Hepatic stellate cell (primary cell): ENCODE data around the gene CLIC1.

Experiments
- DNase-seq: peaks from one replicate; pipeline ENCODE4 v3.0.0; 2011; ENCODE audit warnings: low spot score

CLIC1 gene

GRCh38 chr6:31768363-31769257, 32.3 kb upstream of the CLIC1 start:
- DNase-seq, result no peak

DNA sequence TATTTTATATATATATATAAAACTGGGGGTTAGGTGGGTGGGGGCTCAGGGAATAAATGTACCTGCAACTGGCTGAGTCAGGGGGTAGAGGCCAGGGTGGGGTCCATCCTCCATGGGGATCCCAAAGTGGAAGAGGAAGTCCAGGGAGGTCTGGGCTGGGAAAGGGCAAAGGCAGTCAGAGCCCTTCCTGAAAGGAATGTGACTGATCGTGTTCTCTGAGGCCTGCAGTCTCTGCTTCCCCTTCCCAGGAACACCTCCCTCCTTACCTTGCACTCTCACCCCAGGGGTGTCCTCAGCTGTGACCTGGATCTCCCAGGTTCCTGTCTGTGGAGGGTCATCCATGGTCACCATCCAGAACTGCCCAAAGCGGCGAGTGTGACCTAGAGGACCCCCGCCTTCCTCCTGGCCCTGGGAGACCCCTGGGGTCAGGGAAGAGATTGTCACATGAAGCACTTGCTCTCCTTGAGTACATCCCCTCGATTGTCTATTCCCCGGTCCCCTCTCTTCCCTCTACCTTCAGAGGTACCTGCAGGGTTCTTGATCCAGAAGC, 30.8 kb upstream of the CLIC1 start:
- DNase-seq, result no peak

- peak; percentile 55 for DNase-seq
Measured at GRCh38 chr6:31765910-31766794, 29.8 kb upstream of the CLIC1 start.

DNA sequence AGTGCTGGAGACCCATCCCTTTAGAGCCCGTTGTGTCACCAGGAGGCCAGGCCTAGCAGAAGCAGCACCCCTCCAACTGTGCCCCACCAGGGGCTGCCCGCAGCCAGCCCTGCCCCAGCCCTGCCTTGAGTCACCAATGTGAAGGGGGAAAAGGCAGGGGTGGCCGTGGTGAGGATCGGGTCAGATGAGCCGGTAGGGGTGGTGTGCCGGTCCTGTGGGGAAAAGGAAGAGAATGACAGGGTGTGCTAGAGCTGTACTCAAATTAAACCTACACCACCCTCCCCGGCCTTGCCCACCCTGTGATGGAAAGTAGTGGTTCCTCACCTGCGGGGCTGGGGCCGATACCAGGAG, 29.2 kb upstream of the CLIC1 start:
- DNase-seq, result no peak

DNA sequence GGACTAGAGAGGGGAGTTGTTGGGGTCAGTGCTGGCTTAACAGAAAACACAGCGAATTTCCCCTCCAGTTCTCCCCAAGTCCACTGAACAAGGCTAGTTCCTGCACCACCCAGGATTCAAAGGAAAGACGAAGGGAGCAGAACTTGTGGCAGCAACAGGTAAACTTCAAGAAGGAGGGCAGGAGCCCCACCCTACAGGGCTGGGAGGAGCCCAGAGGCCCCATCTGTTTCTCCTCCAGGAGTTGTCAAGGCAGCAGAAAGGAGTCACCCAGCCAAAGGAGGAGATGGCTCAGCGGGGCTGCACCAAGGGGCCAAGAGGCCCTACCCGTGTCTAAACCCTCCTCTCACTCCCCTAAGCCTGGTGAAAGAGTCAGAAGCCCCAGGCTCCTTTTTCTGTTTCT, 27.9 kb upstream of the CLIC1 start:
- DNase-seq, result peak; percentile 40

DNA sequence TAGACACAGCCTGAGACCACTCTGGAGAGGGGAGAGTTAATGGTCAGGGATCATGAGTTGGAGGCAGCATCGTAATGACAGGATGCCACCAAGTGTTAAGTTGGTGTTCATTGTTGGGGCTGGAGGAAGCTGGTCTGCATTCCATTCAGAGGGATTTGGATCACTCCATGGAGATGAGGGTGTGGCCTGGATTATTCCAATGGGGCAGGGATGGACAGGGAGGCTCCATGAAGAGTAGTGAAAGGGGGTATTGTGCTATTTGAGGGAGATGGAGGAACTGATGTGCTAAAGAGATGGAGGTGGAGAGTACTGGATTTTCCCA, 27.2 kb upstream of the CLIC1 start:
- peak; percentile 96 for DNase-seq

- DNase-seq, result peak; percentile 37
Measured at GRCh38 chr6:31762878-31763618, 26.7 kb upstream of the CLIC1 start.

- DNase-seq, result no peak
Measured at GRCh38 chr6:31762356-31762755, 26.0 kb upstream of the CLIC1 start, which contains the start of gene SAPCD1. SAPCD1 (plus strand) TSS chr6:31762656; CDS start chr6:31763055, 399 bp downstream.

DNA sequence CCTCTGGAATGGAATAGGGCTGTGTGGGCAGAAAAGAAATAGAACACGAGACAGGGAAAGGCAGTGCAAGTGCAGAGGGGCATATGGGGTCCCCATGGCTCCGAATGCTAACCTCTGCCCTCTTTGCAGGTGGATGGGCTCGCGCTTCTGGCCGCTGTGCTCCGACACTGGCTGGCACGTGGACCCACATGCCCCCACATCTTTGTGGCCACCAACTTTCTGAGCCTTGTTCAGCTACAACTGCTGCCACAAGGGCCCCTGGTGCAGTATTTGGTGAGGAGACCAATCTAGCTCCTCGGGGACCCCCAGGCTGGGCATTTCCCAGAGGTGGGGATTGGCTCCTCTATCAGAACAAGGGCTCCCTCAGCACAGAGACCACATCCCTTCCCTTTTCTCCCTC, 25.0 kb upstream of the CLIC1 start:
- DNase-seq, result no peak

DNA sequence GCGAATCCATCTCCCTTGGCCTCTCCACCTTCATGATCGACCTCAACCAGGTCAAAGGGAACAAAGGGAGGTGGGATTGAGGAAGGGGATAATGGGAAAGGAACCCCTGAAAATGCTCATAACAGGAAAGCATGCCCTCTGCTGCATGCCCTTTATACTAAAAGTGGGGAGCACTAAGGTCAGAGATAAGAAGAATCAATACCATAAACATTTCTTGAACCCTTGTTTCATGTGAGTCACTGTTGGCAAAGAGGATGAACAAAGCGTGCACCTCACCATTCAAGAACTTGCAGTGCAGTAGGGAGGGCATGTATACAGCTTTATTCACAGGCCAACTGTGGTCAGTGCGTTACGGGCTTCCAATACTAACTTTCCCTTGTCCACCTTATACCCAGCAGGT, 24.5 kb upstream of the CLIC1 start:
- DNase-seq, result no peak

DNA sequence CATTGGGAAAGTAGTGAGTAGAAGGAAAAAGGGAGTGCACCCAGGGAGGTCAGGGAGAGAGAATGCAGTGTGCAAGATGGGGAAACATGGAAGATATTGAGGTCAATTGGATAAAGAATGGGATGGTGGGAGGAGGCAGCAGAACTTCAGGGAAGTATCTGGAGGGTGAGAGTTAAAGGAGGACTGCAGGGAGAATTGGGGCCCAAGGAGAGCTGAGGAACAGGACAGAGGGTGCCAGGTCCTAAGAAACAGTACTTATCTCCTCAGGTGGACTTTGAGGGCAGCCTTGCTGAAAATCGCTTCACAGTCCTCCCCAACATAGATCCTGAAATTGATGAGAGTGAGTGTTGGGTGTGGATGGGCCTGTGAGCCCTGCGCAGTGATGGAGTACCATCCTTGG, 22.0 kb upstream of the CLIC1 start:
- no peak for DNase-seq

GRCh38 chr6:31752739-31753319, 16.5 kb upstream of the CLIC1 start:
- DNase-seq, result peak; percentile 79

GRCh38 chr6:31750411-31751022, 14.2 kb upstream of the CLIC1 start:
- no peak for DNase-seq

DNA sequence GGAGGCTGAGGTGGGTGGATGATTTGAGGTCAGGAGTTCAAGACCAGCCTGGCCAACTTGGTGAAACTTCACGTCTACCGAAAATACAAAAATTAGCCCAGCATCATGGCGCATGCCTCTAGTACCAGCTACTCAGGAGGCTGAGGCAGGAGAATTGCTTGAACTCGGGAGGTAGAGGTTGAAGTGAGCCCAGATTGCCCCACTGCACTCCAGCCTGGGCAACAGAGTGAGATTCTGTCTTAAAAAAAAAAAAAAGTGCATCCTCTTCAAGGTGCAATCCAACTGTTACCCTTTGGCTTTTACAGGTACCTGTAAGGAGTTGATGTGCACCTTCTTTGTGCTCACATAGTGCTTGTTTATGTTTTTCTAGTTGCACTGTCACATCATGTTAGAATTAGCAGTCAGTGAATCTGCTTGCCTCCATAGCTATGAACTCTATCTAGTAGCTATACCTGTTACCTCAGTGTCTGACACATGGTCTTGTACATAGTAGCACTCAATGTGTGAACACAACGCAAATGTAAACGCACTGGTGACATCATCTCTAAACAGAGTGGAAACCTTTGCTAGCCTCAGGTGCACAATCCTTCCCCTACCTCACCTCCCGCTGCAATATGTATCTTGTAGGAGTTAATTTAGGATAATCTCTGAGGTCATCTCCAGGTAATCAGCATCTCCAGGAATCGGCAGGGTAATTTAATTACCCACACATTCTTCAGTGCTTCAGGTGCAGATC, 13.1 kb upstream of the CLIC1 start:
- no peak for DNase-seq

DNA sequence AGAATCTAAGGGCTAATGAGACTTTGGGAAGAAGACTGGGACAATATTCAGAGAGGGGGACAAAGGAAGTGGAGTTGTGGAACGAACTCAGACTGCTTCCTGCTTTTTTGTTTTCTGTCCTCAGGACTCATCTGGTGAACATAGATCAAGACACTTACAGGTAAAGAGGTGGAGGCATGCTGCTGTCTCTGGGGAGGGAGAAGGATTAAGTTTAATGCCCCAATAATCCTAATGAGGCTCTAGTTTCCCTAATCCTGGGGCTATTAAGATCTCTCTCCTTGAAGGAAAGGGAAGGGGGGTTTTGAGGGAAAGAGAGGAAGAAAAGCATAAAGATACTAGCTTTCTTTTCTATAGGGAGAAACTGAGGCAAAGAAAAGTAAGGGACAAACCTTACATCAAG, 8.1 kb upstream of the CLIC1 start:
- DNase-seq, result no peak

DNA sequence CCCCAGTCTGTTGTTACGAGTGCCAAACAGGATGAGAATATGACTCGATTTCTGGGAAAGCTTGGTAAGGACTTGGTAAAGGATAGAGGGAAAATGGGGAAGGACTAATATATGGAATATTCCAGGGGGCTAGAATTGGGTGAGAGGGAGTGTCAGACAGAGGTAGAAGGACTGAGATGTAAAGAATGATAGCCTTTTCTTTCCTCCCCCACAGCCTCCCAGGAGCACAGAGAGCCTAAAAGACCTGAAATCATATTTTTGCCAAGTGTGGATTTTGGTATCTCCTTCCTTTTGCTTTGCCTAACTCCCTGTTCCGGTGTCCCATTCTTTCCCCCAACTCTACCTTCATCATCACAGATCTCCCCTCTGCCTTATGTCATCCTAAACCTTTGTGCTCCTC, 6.6 kb upstream of the CLIC1 start:
- DNase-seq, result no peak

DNA sequence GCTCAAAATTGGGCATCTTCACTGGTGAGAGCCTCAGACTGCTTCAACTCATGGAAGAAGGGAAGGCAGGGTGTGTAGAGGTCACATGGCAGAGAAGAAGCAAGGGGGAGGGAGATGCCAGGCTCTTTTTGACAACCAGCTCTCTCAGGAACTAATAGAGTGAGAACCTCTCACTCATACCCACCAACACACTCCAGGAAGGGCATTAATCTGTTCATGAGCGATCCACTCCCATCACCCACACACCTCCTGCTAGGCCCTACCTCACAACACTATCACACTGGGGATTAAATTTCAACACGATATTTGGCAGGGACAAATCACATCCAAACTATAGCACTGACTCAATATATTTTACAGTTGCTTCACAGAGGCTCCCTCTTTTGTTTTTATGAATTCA, 5.5 kb upstream of the CLIC1 start:
- DNase-seq, result no peak

DNA sequence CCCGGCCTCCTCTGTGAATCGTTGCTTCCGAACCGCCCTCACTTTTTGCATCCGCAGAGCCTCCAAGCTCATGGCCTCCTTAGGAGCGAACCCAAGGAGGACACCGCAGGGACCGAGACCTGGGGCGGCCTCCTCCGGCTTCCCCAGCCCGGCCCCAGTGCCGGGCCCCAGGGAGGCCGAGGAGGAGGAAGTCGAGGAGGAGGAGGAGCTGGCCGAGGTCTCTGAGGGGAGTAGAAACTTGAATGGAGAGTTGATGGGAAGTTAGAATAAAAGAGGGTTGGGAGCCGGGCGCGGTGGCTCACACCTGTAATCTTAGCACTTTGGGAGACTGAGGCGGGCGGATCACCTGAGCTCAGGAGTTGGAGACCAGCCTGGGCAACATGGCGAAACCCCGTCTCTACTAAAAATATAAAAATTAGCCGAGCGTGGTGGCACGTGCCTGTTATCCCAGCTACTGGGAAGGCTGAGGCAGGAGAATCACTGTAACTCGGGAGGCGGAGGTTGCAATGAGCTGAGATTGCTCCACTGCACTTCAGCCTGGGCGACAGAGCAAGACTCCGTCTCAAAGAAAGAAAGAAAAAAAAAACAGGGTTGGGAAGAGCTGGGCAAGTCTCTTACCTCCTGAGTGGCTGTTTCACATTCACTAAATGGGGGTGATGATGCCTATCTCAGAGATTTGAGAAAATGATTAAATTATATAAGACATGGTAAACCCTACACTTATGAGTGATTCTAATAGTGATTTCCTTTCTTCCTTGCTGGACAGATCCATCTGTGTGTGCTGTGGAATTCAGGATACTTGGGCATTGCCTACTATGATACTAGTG, 4.3 kb upstream of the CLIC1 start:
- DNase-seq, result peak; percentile 56

DNA sequence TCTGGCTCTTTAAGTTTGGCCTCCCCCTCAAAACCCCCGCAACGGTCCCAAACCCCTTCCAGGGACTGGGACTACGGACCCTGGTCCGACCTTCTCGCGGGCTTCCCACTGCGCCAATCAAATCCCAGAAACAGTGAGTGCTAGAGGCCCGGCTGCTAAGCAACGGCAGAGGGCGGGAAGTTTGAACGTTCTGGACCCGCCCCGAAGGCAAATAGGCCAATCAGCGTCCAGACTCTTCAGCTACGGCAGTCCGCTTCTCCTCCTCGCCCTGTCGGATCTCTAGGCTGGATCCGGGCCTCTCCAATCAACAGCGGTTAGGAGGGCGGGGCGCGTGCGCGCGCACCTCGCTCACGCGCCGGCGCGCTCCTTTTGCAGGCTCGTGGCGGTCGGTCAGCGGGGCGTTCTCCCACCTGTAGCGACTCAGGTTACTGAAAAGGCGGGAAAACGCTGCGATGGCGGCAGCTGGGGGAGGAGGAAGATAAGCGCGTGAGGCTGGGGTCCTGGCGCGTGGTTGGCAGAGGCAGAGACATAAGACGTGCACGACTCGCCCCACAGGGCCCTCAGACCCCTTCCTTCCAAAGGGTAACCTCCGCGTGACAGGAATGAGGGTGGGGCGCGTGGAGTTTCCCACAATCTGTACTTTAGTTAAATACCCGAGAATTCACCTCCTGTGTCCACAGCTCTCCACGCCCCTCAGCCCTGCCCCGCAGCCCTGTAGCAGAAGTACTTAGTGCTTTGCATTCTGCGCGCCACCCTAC, 3.5 kb upstream of the CLIC1 start, which contains the start of gene MSH5:
MSH5 (plus strand) TSS at position 367 of the 758 bp plus-strand sequence. CDS start 462 bp downstream, outside the sequence.
- DNase-seq, result peak; percentile 98
